Islet of Langerhans (tissue), 1 donor: ENCODE measurements around the gene ADAMTS17.

ENCODE experiments used
- FAIRE-seq: peaks from one replicate; lab custom pipeline; 2011; peaks lifted over from hg19 to GRCh38; lab: Jason Lieb, UNC

ADAMTS17 gene

DNA sequence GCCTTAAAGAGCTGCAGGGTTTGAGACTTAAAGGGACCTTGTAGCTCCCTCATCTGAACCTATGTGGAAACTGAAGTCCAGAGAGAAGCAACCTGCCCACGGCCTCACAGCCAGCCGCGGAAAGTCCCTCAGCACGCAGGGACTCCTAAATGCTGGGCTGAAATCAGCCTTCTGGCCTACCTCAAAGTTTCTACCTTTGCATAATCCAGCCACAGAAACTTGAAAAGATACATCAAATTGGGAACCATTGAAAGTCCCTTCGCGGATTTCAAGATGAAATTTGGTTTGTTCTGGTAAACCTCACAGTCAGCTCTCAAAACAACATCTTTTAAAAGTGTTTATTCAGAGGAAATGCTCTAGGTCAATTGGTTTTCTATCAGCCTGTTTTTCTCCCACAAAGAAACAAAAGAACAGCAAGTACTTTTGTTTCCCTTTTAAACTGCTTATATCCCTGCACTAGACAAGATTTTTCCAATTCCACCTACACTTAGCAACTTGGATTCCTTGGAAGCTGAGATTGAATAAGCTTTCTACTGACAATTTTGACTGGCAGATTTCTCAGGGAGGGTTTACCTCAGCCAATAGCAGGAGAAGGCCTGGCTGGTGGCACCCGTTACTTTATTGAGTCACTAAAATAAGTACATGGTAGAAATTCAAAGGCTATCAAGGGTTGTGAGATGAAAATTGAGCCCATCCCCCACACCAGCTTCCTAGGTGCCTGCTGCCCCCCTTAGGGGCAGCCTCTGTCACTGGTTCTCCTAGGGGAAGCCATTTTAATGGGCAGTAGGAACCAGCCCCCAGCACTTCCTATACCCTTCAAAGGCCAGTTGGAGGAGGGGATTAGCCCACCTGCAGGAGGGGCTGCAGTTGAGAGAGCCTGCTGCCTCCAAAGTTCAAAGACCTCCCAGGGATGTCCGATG lies 171.2 kb downstream of the ADAMTS17 start:
- no peak for FAIRE-seq

DNA sequence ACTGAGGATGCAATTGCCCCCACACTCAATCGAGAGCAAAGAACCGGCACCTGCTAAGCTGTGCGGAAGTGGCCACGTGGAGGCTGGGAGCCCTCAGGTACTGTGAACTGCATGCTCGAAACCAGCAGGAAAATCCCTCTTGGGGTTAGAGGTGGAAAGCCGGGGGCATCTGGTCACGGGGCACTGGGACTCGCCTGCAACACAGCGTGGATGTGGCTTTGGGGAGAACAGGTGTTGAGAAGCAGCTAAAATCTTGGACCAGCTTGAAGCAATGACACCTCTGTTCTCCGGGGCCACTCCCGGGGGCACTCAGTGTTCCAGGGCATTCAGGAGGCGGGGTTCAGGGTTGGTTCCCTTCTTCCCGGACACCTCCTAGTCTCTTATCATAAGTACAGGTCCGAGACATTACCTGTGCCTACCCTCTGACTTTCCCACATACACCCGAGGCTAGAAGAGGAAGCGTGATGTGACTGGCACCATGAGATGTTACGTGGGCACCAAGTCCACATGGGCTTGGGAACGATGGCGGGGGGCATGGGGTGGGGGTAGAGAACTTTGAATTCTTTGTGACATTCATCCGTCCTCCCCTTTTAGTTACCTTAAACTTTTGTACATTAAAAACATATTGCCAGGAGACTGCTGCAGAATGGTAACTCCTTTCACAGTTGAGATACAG lies 172.0 kb downstream of the ADAMTS17 start:
- FAIRE-seq, result no peak

DNA sequence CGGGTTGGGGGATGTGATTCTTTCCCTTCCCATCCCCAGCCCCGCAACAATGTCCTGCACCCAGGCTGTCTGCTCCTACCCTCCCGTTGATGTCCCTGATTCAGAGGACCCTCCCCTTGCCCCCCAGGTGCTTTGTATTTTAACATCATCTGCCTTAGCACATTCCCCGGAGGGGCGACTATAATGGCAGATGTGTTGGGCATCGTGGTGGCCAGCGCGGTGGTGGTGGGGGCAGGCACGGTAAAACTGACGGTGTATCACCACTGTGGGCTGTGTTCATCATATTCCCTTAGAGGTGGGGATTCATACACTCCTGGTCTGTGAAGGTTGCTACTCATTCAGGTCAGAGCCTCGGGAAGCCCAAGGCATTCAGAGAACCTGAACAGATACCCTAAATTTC lies 173.0 kb downstream of the ADAMTS17 start:
- FAIRE-seq, result no peak

DNA sequence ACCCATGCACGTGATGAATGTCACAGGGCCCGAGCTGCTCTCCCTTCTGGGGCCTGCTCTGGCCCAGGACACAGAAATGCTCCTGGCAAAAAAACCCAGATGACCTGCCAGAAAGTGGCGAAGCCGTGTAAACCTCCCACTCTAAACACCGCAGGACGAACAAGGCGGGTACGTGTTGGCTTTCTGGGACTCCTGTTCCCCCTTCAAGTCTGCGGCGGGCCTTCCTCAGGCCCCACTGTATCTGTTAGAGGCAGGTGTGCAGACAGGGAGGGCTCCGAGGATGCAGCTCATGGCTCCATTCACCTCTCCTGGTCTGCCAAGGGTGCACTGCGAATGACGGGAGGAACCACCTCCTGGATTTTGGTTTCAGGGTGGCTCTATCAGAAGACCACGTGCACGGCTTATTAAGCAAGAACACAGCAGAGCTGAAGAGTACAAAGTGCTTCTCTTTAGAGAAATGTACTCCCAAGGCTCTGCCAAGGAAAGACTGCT lies 173.8 kb downstream of the ADAMTS17 start:
- FAIRE-seq, result no peak

DNA sequence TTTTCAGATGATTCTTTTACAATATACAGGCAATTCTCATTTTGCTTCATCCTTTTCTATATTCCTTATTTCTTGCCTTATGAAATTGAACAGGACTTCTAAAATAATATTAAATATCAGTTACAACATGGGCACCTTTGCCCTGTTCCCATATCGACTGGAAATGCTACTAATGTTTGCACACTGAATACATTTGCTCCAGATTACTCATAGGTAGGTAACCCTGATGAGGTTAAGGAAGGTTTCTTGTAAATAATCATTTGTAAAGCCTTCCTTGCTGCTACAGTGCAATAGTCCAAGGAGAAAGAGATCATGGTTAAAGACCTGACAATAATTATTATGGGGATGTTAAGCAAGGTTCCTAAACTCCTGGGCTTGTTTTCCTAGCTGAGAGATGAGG lies 175.5 kb downstream of the ADAMTS17 start:
- FAIRE-seq, result no peak

DNA sequence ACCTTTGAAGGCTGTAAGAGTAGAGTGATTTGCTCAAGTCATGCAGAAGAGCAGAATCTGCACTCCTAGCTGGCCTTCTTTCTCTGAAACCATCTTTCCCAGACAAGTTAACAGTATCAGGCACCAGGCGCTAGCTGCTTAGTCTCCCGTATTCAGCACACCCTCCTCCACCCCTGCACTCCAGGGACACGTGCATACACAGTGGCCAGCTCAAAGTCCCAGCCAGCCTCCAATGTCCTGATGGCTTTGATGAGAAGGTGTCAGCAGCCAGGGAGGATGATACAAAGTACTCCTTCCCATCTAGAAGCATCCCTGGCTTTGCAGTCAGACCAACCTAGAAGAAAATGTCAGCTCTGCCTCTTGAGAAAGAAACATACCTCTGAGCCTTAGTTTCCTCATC lies 177.8 kb downstream of the ADAMTS17 start:
- FAIRE-seq, result no peak

DNA sequence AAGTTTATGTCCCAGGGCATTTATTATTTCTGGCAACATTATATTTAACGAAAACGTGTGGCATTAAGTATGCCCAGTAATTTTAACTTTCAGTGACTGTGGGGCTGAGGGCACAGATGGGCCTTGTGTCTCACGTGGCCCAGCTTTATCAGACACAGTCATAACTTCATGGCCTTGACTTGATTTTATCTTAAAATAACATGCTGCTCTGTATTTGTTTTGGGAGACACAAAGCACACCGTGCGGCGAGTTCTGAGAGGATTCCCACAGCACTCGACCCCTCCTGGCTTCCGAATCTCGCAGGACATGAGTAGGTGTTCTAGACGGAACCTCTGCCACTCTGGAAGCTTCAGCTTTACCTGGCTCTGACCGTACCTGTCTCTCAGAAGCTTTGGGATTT lies 180.8 kb downstream of the ADAMTS17 start:
- FAIRE-seq, result no peak

DNA sequence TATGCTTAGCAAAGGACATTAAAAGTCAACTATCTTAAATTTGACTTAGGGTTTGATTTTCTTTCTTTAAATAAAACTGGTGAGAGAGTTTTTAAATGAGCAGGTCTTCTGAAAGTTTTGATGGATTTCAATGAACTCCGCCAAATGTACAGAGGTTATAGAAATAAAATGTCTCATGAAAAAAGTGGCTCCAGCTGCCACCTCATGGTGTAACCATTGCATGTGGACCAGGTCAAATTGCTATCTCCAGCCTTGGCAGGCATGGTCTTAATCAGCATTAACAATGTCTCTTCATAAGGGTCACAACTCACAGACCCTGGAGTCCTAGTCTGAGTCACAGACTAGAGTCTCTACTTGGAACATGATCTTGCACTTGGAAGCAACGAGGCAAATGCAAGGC lies 182.3 kb downstream of the ADAMTS17 start:
- no peak for FAIRE-seq

DNA sequence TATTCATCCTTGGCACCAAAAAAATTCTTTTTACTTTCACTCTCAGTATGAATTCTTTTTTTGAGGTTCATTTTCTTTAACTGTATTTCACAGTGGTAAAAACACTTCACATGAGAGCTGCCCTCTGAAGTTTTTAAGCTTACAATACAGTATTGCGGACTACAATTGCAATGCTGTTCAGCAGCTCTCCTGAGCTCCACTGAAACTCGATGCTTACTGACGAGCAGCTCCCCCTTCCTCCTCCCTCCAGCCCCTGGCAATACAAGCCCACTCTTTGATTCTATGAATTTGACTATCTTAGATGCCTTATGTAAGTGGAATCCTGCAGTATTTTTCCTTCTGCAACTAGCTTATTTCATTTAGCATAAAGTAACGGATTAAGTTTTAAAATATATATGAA lies 183.4 kb downstream of the ADAMTS17 start:
- FAIRE-seq, result no peak

DNA sequence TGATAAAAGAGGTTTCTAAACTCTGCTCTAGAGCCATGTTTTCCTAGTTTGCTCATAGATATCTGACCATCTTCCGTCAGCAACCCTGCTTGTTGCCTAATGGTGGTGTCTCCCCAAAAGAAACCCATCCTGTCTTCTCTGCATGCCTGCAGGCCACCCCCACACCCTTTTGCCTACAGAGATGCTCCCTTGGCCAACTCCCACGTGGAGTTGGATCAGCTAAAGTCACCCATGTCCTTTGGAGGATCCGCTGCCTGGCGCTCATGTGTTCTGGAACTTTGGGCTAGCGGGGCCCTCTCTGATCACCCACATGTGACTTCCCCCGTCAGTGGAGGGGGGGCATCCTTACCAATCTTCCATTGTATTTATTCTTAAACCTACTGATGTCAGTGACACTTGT lies 185.6 kb downstream of the ADAMTS17 start:
- no peak for FAIRE-seq

DNA sequence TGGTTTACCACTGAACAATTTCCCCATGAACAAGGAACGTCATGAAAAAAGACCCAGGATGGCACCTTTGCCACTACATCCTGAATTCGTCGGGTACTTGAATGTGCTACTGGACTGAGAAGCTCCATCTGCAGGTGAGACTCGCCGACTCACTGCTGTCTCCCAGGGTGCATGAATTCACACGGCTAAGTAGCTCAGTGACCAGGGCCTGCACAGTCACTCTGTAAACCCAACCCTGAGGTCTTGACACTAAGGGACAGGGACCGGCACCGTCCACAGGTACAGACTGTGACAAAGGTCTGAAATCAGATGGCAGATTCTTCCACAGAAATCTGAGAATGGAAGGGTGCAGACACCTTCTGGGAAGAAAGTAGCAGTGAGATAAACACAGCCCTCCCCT lies 187.4 kb downstream of the ADAMTS17 start:
- FAIRE-seq, result no peak

DNA sequence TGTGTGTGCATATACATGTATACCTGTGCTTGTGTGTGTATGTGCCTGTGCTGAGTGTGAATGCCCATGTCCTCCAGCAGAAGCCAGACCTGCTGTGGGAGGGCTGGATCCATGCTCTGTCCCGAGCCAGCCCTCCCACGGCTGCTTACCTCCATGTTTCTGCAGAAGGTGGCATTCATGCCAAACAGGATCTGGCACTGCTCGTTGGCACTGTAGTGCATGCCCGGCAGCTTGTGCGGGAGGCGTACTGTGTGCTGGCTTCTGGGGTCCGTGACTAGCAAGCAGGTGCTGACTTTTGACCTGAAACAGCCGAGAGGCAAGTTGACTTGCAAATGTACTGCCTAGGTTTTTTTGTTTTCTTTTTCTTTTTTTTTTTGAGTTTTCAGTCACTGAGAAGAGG lies 189.3 kb downstream of the ADAMTS17 start:
- no peak for FAIRE-seq

DNA sequence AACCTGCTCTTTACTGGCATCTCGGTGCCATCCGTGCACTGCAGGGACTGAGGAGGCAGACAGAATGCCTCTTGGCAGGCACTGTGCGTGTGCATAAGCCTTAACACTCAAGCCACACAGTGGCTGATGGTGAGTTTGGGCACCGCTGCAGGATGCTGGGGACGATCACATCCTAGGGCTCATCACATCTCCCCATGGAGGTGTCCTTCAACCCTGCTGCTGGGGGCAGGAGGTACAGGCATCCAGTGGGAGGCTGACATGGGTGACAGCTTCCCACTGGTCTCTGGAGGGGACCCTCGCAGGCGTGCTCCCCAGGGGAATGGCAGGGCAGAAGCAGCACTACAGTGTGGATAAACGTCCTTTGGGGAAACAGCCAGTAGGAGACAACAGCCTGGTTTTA lies 190.9 kb downstream of the ADAMTS17 start:
- no peak for FAIRE-seq

DNA sequence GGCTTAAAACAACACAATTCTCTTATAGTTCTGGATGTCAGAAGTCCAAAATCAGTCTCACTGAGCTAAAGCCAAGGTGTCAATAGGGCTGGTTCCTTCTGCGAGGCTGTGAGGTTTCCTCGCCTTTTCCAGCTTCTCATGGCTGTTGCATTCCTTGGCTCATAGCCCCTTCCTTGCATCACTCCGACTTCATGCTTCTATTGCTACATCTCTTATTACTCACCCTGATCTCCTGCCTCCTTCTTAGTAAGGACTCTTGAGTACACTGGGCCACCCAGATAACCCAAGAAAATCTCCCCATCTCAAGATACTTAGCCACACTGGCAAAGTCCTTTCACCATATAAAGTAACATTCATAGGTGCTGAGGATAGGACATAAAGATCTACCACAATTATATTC lies 193.9 kb downstream of the ADAMTS17 start:
- no peak for FAIRE-seq

DNA sequence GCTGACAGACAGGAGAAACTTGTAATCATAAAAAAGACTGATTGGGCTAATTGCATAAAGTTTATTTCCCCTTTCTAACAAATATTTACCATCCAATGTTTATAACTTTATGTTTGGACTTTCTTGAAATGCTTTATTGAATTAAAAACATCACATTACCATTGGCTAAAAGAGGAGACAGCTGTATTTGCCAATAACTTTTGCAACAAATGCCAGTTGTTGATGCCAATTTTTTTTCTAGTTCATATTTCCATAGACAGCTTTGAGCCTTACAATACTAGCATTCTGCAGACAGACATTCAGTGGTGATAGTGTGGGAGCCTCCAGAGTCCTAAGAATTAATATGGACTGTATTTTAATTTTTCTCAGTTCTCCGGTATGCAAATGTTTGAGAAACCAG lies 198.4 kb downstream of the ADAMTS17 start:
- FAIRE-seq, result no peak

DNA sequence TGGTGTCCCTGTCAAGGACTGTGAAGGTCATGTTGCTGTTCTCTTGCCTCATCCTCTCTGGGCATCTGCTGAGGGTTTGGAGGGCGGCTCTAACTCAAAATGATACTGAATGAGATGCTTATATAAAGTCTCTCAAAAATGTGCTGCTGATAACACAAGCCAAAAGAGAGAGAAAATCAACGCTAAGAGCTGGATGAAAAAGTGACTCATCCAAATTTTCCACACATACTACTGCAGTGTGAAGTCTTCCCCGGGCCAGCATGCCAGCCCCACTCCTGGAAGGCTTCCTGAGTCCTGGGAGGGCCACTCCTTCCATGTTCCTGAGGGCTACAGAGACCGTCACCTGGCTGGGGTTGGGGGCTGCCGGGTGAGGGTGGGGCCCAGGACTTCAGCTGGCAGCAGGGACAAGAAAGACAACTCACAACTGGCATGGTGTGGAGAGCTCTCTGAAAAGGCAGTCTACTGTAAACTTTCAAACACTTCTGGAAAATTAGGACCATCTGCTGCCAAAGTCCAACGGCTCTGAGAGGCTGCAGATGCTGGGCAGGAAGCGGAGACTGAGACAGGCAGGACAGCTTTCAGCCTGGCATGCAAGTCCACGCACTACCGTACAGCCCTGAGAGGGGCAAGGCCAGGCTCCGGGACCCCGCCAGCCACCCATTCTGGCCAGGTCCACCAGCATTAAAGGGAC lies 200.3 kb downstream of the ADAMTS17 start:
- no peak for FAIRE-seq

DNA sequence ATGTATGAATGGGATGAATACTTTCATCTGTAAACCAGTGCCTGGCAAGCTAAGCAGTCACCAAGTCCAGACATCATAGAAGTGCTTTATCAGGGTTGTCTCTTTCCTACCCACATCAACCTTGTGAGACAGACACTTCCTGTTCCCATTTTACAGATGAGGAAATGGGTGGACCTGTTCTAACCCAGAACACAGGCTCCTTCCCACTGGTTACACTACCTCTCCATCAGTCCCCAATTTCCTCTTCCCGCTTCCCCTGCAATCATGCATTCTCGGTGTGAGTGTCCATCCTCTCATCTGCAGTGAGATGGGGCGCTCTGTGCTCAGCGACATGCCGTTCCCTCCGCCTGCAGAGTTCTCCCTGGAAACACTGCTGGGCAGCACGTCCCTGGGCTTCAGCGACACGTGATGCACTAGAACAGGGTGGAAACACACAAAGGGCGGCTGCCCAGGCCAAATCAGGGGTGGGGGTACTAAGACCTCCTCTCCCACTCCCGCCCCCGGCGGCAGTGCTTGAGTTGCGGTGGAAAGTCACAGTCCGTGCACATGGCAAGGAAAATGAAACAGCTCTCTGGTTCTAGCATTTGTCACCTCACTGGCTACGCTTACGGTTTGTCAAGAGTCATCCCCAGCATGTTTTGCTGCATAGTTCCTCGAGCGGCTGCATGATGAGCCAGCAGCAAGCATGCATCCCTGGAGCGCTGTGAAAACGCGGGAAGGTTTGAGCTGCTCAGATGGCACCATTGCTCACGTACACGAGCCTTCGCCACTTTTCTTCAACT lies 201.1 kb downstream of the ADAMTS17 start:
- no peak for FAIRE-seq

DNA sequence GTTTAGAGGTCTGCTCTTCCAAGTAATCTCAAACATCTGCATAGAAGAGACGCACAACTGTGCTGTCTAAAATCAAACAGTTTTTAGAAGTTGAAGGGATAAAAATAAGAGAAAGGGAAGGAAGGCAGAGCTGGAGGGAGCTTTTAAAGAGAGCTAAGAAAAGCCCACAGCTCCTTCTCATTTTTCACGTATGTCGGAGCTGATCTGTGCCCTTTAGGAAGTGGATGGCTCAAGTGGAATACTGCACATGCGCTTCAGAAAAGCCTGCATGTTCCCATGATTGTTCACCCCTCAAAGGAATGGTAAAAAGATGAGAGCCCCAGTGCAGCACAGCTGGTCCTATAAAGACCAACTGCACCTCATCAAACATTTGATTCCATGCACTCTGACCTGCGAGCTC lies 207.2 kb downstream of the ADAMTS17 start:
- FAIRE-seq, result no peak

DNA sequence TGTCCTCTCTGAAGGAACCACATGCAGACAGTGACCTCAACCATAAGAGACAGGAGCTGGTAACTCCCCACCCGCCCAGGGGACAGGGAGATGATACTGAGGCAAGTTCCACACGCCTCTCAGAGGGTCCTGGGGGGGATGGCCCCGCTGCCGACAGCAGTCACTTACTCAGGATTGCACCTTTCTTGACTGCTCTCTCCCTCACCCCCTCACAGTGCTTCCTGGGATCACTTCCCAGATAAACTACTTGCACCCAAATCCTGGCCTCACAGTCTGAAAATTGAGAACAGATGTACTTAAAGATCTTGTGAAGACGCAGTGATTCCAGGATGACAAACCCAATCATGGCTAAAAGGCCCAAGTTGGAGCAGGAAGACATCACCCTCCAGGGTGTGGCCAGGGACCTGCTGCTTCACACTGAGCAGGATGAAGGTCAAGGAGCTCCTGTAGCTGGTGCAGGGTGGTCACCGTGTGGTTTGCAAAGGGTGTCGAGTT lies 207.6 kb downstream of the ADAMTS17 start:
- FAIRE-seq, result no peak

DNA sequence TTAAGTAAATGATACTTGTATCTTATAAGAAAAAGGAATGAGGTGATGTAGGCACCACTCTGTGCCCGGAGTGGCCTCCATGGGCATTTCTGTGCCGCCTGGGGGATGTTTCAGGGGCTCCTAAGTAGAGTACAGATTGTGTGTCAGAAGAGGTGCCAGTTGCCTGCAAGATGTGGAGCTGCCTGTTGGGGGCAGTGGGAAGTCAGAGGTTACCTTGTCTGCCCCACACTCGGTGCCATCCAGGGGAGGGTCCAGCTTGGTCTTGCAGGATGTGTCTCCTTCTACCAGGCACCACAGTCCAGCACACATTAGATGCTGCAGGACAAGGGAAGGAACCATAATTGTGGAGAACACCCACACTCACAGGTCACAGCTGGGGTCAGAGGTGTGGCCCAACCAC lies 208.8 kb downstream of the ADAMTS17 start:
- no peak for FAIRE-seq

DNA sequence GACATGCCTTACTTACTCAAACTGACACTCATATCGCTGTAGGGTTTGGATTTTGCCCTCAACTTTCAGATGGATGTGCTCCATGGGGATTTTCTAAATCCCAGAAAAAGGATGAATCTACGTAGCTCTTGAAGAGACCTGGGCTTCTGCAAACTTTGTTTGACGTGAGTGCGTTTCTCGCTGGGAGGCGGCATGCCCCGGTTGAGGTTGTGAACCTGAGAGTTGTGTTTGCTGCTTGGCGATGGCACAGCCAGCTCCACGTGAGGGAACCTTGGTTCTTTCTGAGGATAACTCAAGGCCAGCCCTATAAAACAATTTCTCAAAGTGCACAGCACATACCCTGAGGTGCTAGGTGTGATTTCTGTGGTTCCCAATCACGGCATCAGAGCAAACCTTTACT lies 209.5 kb downstream of the ADAMTS17 start:
- FAIRE-seq, result no peak
